ENCODE measurements around the gene TMEM30A. TPM values are rescaled to one million over a fixed set of nuclear protein-coding genes. Genes with fewer than 3 reads are reported as not detected.

The TMEM30A gene
- total and polyA plus RNA-seq, 2 donors (not counting 3 experiments of a cell fraction or from before 2014, with no cell fraction given): 42.2 to 197 TPM

DNA sequence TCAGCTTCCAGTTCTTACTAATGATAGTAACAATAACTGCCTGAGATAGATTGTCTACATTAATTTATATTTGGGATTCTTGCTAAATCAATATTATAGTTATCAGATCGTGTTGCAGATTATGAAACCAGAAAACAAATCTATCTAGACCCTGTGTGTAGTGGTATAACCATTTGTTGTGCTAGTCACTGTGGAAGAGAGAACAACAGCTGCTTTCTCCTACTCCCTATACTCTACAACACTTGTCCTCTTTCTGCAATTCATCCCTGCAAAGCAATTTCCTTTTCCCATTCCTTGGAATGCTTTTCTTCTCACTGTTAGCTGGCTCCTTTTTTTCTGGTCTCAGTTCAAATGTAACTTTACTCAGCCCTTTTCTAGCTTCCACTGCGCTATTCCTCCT lies 49.3 kb downstream of the TMEM30A start:
- POLR2A ChIA-PET: no interaction called here
- Histone ChIP-seq H3K9ac (replicated peaks; ENCODE audit: extremely low read depth, insufficient read depth, low read length) (no peak overlapping the region), H3K27me3 (ENCODE audit: control insufficient read depth in 2 of 2, insufficient read depth in 2 of 2, low read length in 2 of 2) (no peaks in the 10 kb centered on the region), H4K20me1 (replicated peaks; ENCODE audit: control insufficient read depth, extremely low read depth, insufficient read depth, low read length) (no peaks in the 10 kb centered on the region), H2AFZ (ENCODE audit: low read depth, low read length) (no peak overlapping the region), H3K9me1 (replicated peaks; ENCODE audit: control insufficient read depth, extremely low read depth, insufficient read depth, low read length) (no peaks in the 10 kb centered on the region), H3K4me1 (ENCODE audit: control insufficient read depth, extremely low read depth, insufficient read depth, low read length) (no peaks in the 10 kb centered on the region), H3K4me2 (ENCODE audit: insufficient read depth, low read length) (no peak overlapping the region), H3K36me3 (ENCODE audit: control insufficient read depth in 2 of 2, extremely low read depth in 1 of 2, insufficient read depth in 2 of 2, low read length in 2 of 2) (peaks cover 8 to 12% of the 10 kb centered on the region in 2 experiments), H3K9me3 (replicated peaks; ENCODE audit: control insufficient read depth, insufficient read depth, low read length) (no peaks in the 10 kb centered on the region), H3K27ac (ENCODE audit: insufficient read depth, low read depth, low read length) (no peak overlapping the region), H3K4me3 (replicated peaks in 1 of 3; ENCODE audit: insufficient read depth in 1 of 3, low read depth in 1 of 3, low read length in 3 of 3) (no peak overlapping the region), H3K79me2 (ENCODE audit: control insufficient read depth, insufficient read depth, low read length) (no peaks in the 10 kb centered on the region)
- BruUV-seq (replicated peaks): no TSS peak
- TF ChIP-seq, protein P1, sequence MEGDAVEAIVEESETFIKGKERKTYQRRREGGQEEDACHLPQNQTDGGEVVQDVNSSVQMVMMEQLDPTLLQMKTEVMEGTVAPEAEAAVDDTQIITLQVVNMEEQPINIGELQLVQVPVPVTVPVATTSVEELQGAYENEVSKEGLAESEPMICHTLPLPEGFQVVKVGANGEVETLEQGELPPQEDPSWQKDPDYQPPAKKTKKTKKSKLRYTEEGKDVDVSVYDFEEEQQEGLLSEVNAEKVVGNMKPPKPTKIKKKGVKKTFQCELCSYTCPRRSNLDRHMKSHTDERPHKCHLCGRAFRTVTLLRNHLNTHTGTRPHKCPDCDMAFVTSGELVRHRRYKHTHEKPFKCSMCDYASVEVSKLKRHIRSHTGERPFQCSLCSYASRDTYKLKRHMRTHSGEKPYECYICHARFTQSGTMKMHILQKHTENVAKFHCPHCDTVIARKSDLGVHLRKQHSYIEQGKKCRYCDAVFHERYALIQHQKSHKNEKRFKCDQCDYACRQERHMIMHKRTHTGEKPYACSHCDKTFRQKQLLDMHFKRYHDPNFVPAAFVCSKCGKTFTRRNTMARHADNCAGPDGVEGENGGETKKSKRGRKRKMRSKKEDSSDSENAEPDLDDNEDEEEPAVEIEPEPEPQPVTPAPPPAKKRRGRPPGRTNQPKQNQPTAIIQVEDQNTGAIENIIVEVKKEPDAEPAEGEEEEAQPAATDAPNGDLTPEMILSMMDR (IDR thresholded peaks at IDR 0.05; ENCODE audit: extremely low read depth in 1 of 2, insufficient read depth in 1 of 2, low read depth in 1 of 2, low read length in 2 of 2): no peak
- TF ChIP-seq GATA2 (IDR thresholded peaks at IDR 0.05; ENCODE audit: insufficient read depth, insufficient read length, low read depth, low read length): no peak
- no peak for FAIRE-seq
- CTCF ChIA-PET: interaction anchor here (1.7 to 2.3 kb wide), 2 partner anchors 24 to 32 kb away, joined by 4 read pairs; no protein-coding TSS in a partner anchor
- DNase-seq (ENCODE audit: low read depth, low spot score): no peak
- dilution Hi-C loops (cut with MboI; ENCODE audit: extremely low pct_ligation_motif_present, low sequenced_read_pairs) (no loop called here), intact Hi-C loops (cut with micrococcal nuclease) (no loop called here)

DNA sequence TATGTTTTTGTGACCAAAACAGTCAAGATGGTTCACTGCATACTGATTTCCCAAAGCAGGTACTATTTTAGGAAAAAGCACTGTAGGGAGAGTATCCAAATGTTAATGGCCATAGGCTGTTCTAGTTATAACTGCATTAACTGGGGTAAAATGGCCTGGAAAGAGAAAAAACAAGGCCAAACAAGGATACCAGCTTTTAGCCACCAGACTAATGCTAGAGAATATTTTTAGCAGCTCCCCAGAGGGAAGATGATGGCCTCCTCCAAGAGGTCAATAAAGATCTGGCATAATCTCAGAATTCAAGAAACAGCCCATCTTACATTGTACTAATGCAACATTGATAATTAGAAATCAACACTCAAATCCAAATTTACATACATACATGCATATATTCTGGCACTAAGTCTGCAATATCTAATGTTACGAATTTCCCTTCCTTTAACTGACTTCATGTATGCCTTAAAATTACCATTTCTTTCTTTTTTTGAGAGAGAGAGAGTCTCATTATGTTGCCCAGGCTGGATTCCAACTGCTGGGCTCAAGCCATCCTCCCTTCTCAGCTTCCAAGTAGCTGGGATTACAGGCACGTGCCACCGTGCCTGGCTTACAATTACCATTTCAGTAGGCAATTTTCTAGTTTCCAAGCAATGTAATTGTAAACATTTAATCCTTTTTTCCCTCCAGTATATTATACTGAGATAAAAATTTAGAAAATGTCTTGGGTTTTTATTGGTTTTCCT lies 50.3 kb downstream of the TMEM30A start:
- FAIRE-seq (no peak), DNase-seq (ENCODE audit: low read depth, low spot score) (no peak)
- no peaks in the 10 kb centered on the region for H3K9me1 ChIP-seq (replicated peaks; ENCODE audit: control insufficient read depth, extremely low read depth, insufficient read depth, low read length)
- H3K27ac ChIP-seq (ENCODE audit: insufficient read depth, low read depth, low read length): no peak overlapping the region
- H3K9me3 ChIP-seq (replicated peaks; ENCODE audit: control insufficient read depth, insufficient read depth, low read length): no peaks in the 10 kb centered on the region
- H3K4me1 ChIP-seq (ENCODE audit: control insufficient read depth, extremely low read depth, insufficient read depth, low read length): no peaks in the 10 kb centered on the region
- H3K36me3 ChIP-seq (ENCODE audit: control insufficient read depth in 2 of 2, extremely low read depth in 1 of 2, insufficient read depth in 2 of 2, low read length in 2 of 2): peaks cover 8 to 12% of the 10 kb centered on the region in 2 experiments
- intact Hi-C loops (cut with micrococcal nuclease) (no loop called here), dilution Hi-C loops (cut with MboI; ENCODE audit: extremely low pct_ligation_motif_present, low sequenced_read_pairs) (no loop called here)
- H3K4me3 ChIP-seq (replicated peaks in 1 of 3; ENCODE audit: insufficient read depth in 1 of 3, low read depth in 1 of 3, low read length in 3 of 3): no peak overlapping the region
- POLR2A ChIA-PET: no interaction called here
- CTCF ChIA-PET: interaction anchor here (1.7 to 2.3 kb wide), 2 partner anchors 23 to 33 kb away, joined by 4 read pairs; no protein-coding TSS in a partner anchor
- BruUV-seq (replicated peaks): no TSS peak
- H3K4me2 ChIP-seq (ENCODE audit: insufficient read depth, low read length): no peak overlapping the region
- no peaks in the 10 kb centered on the region for H3K79me2 ChIP-seq (ENCODE audit: control insufficient read depth, insufficient read depth, low read length)
- H4K20me1 ChIP-seq (replicated peaks; ENCODE audit: control insufficient read depth, extremely low read depth, insufficient read depth, low read length): no peaks in the 10 kb centered on the region
- H2AFZ ChIP-seq (ENCODE audit: low read depth, low read length): no peak overlapping the region
- TF ChIP-seq, protein P2, sequence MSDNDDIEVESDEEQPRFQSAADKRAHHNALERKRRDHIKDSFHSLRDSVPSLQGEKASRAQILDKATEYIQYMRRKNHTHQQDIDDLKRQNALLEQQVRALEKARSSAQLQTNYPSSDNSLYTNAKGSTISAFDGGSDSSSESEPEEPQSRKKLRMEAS (IDR thresholded peaks at IDR 0.05; ENCODE audit: insufficient read depth, insufficient read length): no peak
- H3K9ac ChIP-seq (replicated peaks; ENCODE audit: extremely low read depth, insufficient read depth, low read length): no peak overlapping the region
- no peaks in the 10 kb centered on the region for H3K27me3 ChIP-seq (ENCODE audit: control insufficient read depth in 2 of 2, insufficient read depth in 2 of 2, low read length in 2 of 2)

All from endothelial cell of umbilical vein (primary cell).